Stimulated activated CD4-positive, alpha-beta T cell treated with anti-CD3 and anti-CD28 coated beads, Interleukin-2, amount 100 ng/mL, for 48 hours (primary cell): Measurements from ENCODE around the gene MSANTD4.
"Not testable (repeated sequence)": the region's sequence is repeated elsewhere in the genome, so short reads cannot be mapped to it uniquely, and the experiment has no call there.

ENCODE experiments used
- DNase-seq, 2 donors: peaks; one replicate each; pipeline ENCODE4 v3.0.0-alpha.2; 2020

The MSANTD4 gene

GRCh38 chr11:106012744-106013143 lies 9.3 kb downstream of the MSANTD4 start:
- DNase-seq, result no peak

- DNase-seq, result no peak
Observed at GRCh38 chr11:106011481-106011880, 10.6 kb downstream of the MSANTD4 start.

GRCh38 chr11:106003094-106003493 lies 18.9 kb downstream of the MSANTD4 start:
- DNase-seq, result not testable (repeated sequence)

- DNase-seq, result no peak
Observed at GRCh38 chr11:106001304-106002012, 20.6 kb downstream of the MSANTD4 start.

- no peak for DNase-seq
Observed at GRCh38 chr11:105991888-105992287, 30.2 kb downstream of the MSANTD4 start.

GRCh38 chr11:105989124-105989523 lies 32.9 kb downstream of the MSANTD4 start:
- no peak for DNase-seq

- DNase-seq, result no peak
Observed at GRCh38 chr11:105988197-105988596, 33.8 kb downstream of the MSANTD4 start.

GRCh38 chr11:105986554-105986953 lies 35.5 kb downstream of the MSANTD4 start:
- no peak for DNase-seq

GRCh38 chr11:105979997-105980703 lies 41.9 kb downstream of the MSANTD4 start:
- no peak for DNase-seq

GRCh38 chr11:105975128-105975527 lies 46.9 kb downstream of the MSANTD4 start:
- DNase-seq, result no peak

- no peak for DNase-seq
Observed at GRCh38 chr11:105969756-105970155, 52.3 kb downstream of the MSANTD4 start.

- no peak for DNase-seq
Observed at GRCh38 chr11:105968021-105968697, 53.9 kb downstream of the MSANTD4 start.

GRCh38 chr11:105960252-105961245 lies 61.5 kb downstream of the MSANTD4 start:
- no peak for DNase-seq
